ENCODE data around the gene SLC7A9. TPM values are rescaled to one million over a fixed set of nuclear protein-coding genes. Genes with fewer than 3 reads are reported as not detected.

SLC7A9 gene
- total and polyA plus RNA-seq, 2 donors (not counting 3 experiments of a cell fraction or from before 2014, with no cell fraction given): 0.06 TPM; not detected in 1

DNA sequence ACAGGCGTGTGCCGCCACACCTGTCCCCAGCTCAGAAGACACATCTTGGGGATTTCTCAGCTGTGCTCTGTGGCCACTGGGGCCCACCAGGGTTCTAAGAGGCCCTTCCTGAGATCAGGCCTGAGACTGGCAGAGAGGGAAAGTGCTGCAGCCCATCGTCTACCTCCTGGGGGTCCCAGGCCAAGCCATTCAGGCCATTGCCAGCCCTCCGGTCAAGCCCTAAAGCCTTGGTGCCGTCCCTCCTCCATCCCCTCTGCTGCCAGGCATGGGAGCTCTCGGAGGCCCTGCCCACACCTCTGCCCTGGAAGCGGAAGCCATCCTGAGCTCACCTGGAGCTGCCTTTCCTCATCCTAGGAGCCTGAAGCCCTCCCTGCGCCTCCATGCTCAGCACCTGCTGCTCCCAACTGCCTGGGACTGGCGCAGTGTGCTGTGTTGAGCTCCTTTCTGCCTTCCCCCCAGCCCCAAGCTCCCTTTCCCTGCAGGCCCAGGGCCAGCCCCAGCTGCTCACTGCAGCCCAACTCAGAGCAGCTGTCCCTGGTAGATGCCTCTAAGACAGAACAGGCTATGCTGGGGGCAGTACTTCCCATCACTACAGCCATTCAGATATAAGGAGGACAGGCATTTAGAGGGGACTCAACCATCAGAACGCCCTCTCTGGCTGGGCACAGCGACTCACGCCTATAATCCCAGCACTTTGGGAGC, 2.9 kb downstream of the SLC7A9 start:
- FAIRE-seq: no peak
- H4K20me1 ChIP-seq (replicated peaks; ENCODE audit: control insufficient read depth, extremely low read depth, insufficient read depth, low read length): no peaks in the 10 kb centered on the region
- CTCF ChIA-PET: no interaction called here
- H3K4me1 ChIP-seq (ENCODE audit: control insufficient read depth, extremely low read depth, insufficient read depth, low read length): no peaks in the 10 kb centered on the region
- no peaks in the 10 kb centered on the region for H3K9me1 ChIP-seq (replicated peaks; ENCODE audit: control insufficient read depth, extremely low read depth, insufficient read depth, low read length)
- POLR2A ChIA-PET: no interaction called here
- H3K36me3 ChIP-seq (ENCODE audit: control insufficient read depth in 2 of 2, extremely low read depth in 1 of 2, insufficient read depth in 2 of 2, low read length in 2 of 2): no peaks in the 10 kb centered on the region
- TF ChIP-seq FOS (IDR thresholded peaks at IDR 0.05; ENCODE audit: borderline replicate concordance, insufficient read depth, low read length): no peak
- TF ChIP-seq MYC (IDR thresholded peaks at IDR 0.05; ENCODE audit: low read depth, low read length): no peak
- H2AFZ ChIP-seq (ENCODE audit: low read depth, low read length): no peak overlapping the region
- DNase-seq (ENCODE audit: low read depth, low spot score): no peak
- H3K27me3 ChIP-seq (ENCODE audit: control insufficient read depth in 2 of 2, insufficient read depth in 2 of 2, low read length in 2 of 2): no peaks in the 10 kb centered on the region
- no TSS peak for BruUV-seq (replicated peaks)
- intact Hi-C loops (cut with micrococcal nuclease) (no loop called here), dilution Hi-C loops (cut with MboI; ENCODE audit: extremely low pct_ligation_motif_present, low sequenced_read_pairs) (no loop called here)
- H3K4me2 ChIP-seq (ENCODE audit: insufficient read depth, low read length): no peak overlapping the region
- no peak overlapping the region for H3K4me3 ChIP-seq (replicated peaks in 1 of 3; ENCODE audit: insufficient read depth in 1 of 3, low read depth in 1 of 3, low read length in 3 of 3)
- H3K79me2 ChIP-seq (ENCODE audit: control insufficient read depth, insufficient read depth, low read length): no peaks in the 10 kb centered on the region
- no peak overlapping the region for H3K9ac ChIP-seq (replicated peaks; ENCODE audit: extremely low read depth, insufficient read depth, low read length)
- H3K9me3 ChIP-seq (replicated peaks; ENCODE audit: control insufficient read depth, insufficient read depth, low read length): no peaks in the 10 kb centered on the region
- no peak overlapping the region for H3K27ac ChIP-seq (ENCODE audit: insufficient read depth, low read depth, low read length)

DNA sequence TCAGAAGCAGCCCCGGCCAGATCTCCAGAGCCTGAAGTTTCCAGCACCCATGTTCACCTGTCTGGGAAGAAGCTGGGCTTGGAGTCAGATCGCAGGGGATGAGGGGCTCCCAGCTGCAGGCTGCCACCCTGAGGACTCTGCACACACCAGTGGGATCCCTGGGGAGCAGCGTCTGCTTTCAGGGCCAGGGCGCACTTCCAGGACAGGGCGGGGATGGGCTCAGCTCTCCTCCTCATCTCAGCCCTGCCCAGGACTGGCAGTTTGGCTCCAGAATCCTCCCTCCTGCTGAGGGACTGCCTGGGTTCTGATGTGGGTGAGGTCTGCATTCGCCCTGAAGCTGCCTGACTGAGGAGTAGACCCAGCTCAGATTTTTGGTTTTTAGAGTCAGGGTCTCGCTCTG, 3.5 kb downstream of the SLC7A9 start:
- POLR2A ChIA-PET: no interaction called here
- no peak for DNase-seq (ENCODE audit: low read depth, low spot score)
- BruUV-seq (replicated peaks): no TSS peak

More for the DNA sequence above, 3.5 kb downstream of the SLC7A9 start:
- no peaks in the 10 kb centered on the region for H3K4me1 ChIP-seq (ENCODE audit: control insufficient read depth, extremely low read depth, insufficient read depth, low read length)
- H3K27ac ChIP-seq (ENCODE audit: insufficient read depth, low read depth, low read length): no peak overlapping the region
- intact Hi-C loops (cut with micrococcal nuclease) (no loop called here), dilution Hi-C loops (cut with MboI; ENCODE audit: extremely low pct_ligation_motif_present, low sequenced_read_pairs) (no loop called here)
- H3K9me3 ChIP-seq (replicated peaks; ENCODE audit: control insufficient read depth, insufficient read depth, low read length): no peaks in the 10 kb centered on the region
- no peak overlapping the region for H2AFZ ChIP-seq (ENCODE audit: low read depth, low read length)
- CTCF ChIA-PET: interaction anchor here (1.5 kb wide), 1 partner anchor 10 kb away, joined by 5 read pairs; no protein-coding TSS in a partner anchor
- H3K4me3 ChIP-seq (replicated peaks in 1 of 3; ENCODE audit: insufficient read depth in 1 of 3, low read depth in 1 of 3, low read length in 3 of 3): no peak overlapping the region
- no peaks in the 10 kb centered on the region for H3K79me2 ChIP-seq (ENCODE audit: control insufficient read depth, insufficient read depth, low read length)
- H3K27me3 ChIP-seq (ENCODE audit: control insufficient read depth in 2 of 2, insufficient read depth in 2 of 2, low read length in 2 of 2): no peaks in the 10 kb centered on the region
- TF ChIP-seq, protein P1, sequence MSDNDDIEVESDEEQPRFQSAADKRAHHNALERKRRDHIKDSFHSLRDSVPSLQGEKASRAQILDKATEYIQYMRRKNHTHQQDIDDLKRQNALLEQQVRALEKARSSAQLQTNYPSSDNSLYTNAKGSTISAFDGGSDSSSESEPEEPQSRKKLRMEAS (IDR thresholded peaks at IDR 0.05; ENCODE audit: insufficient read depth, insufficient read length): no peak
- no peak for TF ChIP-seq POLR2AphosphoS5 (IDR thresholded peaks at IDR 0.05; ENCODE audit: insufficient read depth, low read depth, low read length)
- H3K4me2 ChIP-seq (ENCODE audit: insufficient read depth, low read length): no peak overlapping the region
- no peaks in the 10 kb centered on the region for H4K20me1 ChIP-seq (replicated peaks; ENCODE audit: control insufficient read depth, extremely low read depth, insufficient read depth, low read length)
- no peak overlapping the region for H3K9ac ChIP-seq (replicated peaks; ENCODE audit: extremely low read depth, insufficient read depth, low read length)
- no peaks in the 10 kb centered on the region for H3K9me1 ChIP-seq (replicated peaks; ENCODE audit: control insufficient read depth, extremely low read depth, insufficient read depth, low read length)
- no peaks in the 10 kb centered on the region for H3K36me3 ChIP-seq (ENCODE audit: control insufficient read depth in 2 of 2, extremely low read depth in 1 of 2, insufficient read depth in 2 of 2, low read length in 2 of 2)
- FAIRE-seq: no peak
